Calu3 (cell line): ENCODE results near the gene PAQR3. TPM values are rescaled to one million over a fixed set of nuclear protein-coding genes. Genes with fewer than 3 reads are reported as not detected.

Experiments used
- BruUV-seq: library from RNA; stranded (reverse); fragments of 400-500 nt; replicated peaks from 2 replicates; lab custom pipeline; 2021; lab: Mats Ljungman, UMichigan
- CTCF ChIA-PET: fragments of 300-600 bp; sonication (Branson Sonifier 250); formaldehyde crosslinking; loops from one replicate; lab custom pipeline; 2022; ENCODE audit warnings: antibody characterized with exemption; lab: Charles Lee
- DNase-seq: peaks from one replicate; pipeline ENCODE4 v3.0.0; 2022
- H3K27ac Mint-ChIP-seq: one replicate; pipeline ENCODE4 v1.8.0; 2022; ENCODE audit warnings: mixed read lengths; ENCODE audit not compliant: unreplicated experiment
- H3K27me3 Mint-ChIP-seq: one replicate; pipeline ENCODE4 v1.8.0; 2022; ENCODE audit warnings: mixed read lengths; ENCODE audit not compliant: unreplicated experiment
- H3K36me3 Mint-ChIP-seq: one replicate; pipeline ENCODE4 v1.8.0; 2022; ENCODE audit warnings: mild to moderate bottlenecking, moderate library complexity, mixed read lengths; ENCODE audit not compliant: insufficient read depth, unreplicated experiment
- H3K4me1 Mint-ChIP-seq: one replicate; pipeline ENCODE4 v1.8.0; 2022; ENCODE audit warnings: mild to moderate bottlenecking, low read depth, mixed read lengths; ENCODE audit not compliant: unreplicated experiment
- H3K4me3 Mint-ChIP-seq: one replicate; pipeline ENCODE4 v1.8.0; 2022; ENCODE audit warnings: mild to moderate bottlenecking, low read depth, moderate library complexity, mixed read lengths; ENCODE audit not compliant: unreplicated experiment
- H3K9me3 Mint-ChIP-seq: one replicate; pipeline ENCODE4 v1.8.0; 2022; ENCODE audit warnings: low read depth, mixed read lengths; ENCODE audit not compliant: unreplicated experiment
- CTCF ChIP-seq: fragments of 200-600 bp; IDR thresholded peaks from one replicate; pipeline ENCODE4 v1.8.0; 2022; ENCODE audit warnings: antibody characterized with exemption; ENCODE audit not compliant: unreplicated experiment
- intact Hi-C: fragments of 100-400 bp; cut with micrococcal nuclease; formaldehyde crosslinking; loops from one replicate; pipeline ENCODE4 v1.10.0; 2022; ENCODE audit not compliant: unreplicated experiment
- total RNA-seq: library from RNA; stranded (reverse); gene quantifications from 2 replicates; pipeline ENCODE4 v1.2.3, GENCODE V29; 2022

PAQR3 gene
- total RNA-seq, 1 experiment from 2014 or later = 14.1 TPM

GRCh38 chr4:78939667-78940008 is 400 bp upstream of the PAQR3 start:
- BruUV-seq = TSS peak; percentile 87
- H3K27ac Mint-ChIP-seq = peak overlapping the region; percentile 47

GRCh38 chr4:78938474-78938867 is 767 bp downstream of the PAQR3 start:
- H3K36me3 Mint-ChIP-seq = peaks cover 13% of the 10 kb centered on the region
- peak overlapping the region; percentile 90 for H3K4me3 Mint-ChIP-seq
- peaks cover 16% of the 10 kb centered on the region for H3K4me1 Mint-ChIP-seq
- no peak for DNase-seq
- BruUV-seq = no TSS peak
- H3K27ac Mint-ChIP-seq = peak overlapping the region; percentile 81
- TF ChIP-seq CTCF = no peak
- CTCF ChIA-PET = interaction anchor here (1.0 kb wide), 1 partner anchor 14 kb away, joined by 4 read pairs; no protein-coding TSS in a partner anchor
- intact Hi-C loops = no loop called here
- no peaks in the 10 kb centered on the region for H3K9me3 Mint-ChIP-seq
- H3K27me3 Mint-ChIP-seq = no peaks in the 10 kb centered on the region

More at GRCh38 chr4:78939667-78940008, 400 bp upstream of the PAQR3 start:
- intact Hi-C loops = no loop called here
- Mint-ChIP-seq H3K4me3 (peak overlapping the region; percentile 90), H3K27me3 (no peaks in the 10 kb centered on the region), H3K4me1 (peaks cover 9% of the 10 kb centered on the region), H3K36me3 (peaks cover 13% of the 10 kb centered on the region), H3K9me3 (no peaks in the 10 kb centered on the region)
- no peak for TF ChIP-seq CTCF
- DNase-seq = no peak
- CTCF ChIA-PET = interaction anchor here (1.0 kb wide), 1 partner anchor 13 kb away, joined by 4 read pairs; no protein-coding TSS in a partner anchor

GRCh38 chr4:78937837-78938236 is 1.4 kb downstream of the PAQR3 start:
- intact Hi-C loops = no loop called here
- DNase-seq = no peak

GRCh38 chr4:78936989-78937388 is 2.2 kb downstream of the PAQR3 start:
- CTCF ChIA-PET = no interaction called here
- Mint-ChIP-seq H3K4me1 (peaks cover 16% of the 10 kb centered on the region), H3K9me3 (no peaks in the 10 kb centered on the region), H3K4me3 (no peak overlapping the region), H3K27ac (no peak overlapping the region), H3K36me3 (peaks cover 13% of the 10 kb centered on the region), H3K27me3 (no peaks in the 10 kb centered on the region)
- intact Hi-C loops = no loop called here
- no peak for TF ChIP-seq CTCF
- BruUV-seq = no TSS peak
- DNase-seq = no peak

More at GRCh38 chr4:78937837-78938236, 1.4 kb downstream of the PAQR3 start:
- Mint-ChIP-seq H3K9me3 (no peaks in the 10 kb centered on the region), H3K27me3 (no peaks in the 10 kb centered on the region), H3K4me3 (no peak overlapping the region), H3K27ac (no peak overlapping the region), H3K4me1 (peaks cover 16% of the 10 kb centered on the region), H3K36me3 (peaks cover 13% of the 10 kb centered on the region)
- no TSS peak for BruUV-seq
- CTCF ChIA-PET = no interaction called here
- TF ChIP-seq CTCF = no peak
